HG03108 (cell line): Measurements from ENCODE around the gene MRM3.
"Not testable (repeated sequence)": the region's sequence is repeated elsewhere in the genome, so short reads cannot be mapped to it uniquely, and the experiment has no call there.

ENCODE experiments used
- ATAC-seq: cut with Tn5 transposase; IDR thresholded peaks from one replicate; pipeline ENCODE4 v1.9.1; 2021; ENCODE audit warnings: moderate library complexity; ENCODE audit not compliant: unreplicated experiment

The MRM3 gene

DNA sequence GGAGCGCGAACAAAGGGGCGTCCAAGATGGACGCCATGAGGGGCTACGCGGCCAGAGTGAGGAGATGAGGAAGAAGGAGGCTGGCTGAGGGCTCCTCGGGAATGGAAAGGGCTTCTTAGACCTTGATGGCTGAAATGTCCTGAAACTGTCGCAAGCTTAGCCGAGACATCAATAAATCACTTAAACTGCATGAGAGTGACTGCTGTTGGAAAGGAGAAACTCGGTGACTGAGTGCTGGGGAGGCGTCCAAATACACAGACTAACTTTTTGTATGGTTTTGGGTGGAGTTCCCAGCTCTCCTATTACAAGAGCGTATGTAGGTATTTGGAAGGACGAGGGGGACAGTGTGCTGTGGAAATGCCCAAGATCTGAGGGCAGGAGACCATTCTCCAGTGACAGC is 28.7 kb upstream of the MRM3 start:
- no peak for ATAC-seq

- ATAC-seq = not testable (repeated sequence)
These were observed 26.7 kb upstream of the MRM3 start for GRCh38 chr17:755319-755961.

DNA sequence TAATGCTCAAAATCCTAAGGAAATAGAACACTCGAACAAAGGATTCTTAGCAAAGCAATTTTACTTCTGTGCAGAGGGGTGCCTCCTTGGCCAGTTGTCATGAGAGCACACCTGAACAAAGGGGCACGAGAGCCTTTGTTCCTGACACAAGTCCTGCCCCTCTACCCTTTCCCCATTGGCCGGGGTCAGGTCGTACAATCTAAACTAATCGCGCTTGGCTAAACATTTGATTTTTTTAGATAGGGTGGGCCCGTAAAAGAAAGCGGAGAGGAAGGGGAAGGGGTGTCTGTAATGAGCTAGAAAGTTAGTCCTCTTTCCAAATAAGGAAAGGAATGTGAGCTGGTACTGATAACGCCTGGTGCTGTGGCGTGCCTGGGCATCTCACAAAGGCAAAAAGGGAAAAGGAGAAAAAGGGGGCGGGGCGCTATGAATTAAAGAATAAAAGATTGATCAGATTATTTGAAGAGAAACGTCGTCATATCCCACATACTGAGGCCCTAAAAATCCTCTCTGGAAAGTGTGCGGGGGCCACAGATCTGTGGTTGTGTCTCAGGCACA is 26.1 kb upstream of the MRM3 start:
- not testable (repeated sequence) for ATAC-seq

DNA sequence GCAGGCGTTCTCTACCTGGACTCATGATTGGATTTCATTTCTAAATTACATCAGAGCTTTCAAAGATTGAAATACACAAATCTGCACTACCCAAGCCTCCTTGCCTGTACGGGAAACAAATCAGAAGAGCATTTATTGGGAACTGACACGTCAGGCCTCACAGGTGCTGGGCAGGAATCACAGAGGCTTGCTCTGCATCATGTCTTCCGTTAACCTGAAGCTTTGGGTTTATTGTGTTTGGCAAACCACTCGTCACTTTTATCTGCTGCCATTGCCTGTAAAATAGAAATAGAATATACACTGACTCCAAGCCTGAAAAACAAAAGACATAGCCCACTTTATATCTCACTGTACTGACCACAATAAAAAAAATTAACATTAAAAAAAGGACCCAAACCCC is 22.2 kb upstream of the MRM3 start:
- ATAC-seq = no peak

- ATAC-seq = no peak
These were observed 21.8 kb upstream of the MRM3 start for GRCh38 chr17:760371-760770.

DNA sequence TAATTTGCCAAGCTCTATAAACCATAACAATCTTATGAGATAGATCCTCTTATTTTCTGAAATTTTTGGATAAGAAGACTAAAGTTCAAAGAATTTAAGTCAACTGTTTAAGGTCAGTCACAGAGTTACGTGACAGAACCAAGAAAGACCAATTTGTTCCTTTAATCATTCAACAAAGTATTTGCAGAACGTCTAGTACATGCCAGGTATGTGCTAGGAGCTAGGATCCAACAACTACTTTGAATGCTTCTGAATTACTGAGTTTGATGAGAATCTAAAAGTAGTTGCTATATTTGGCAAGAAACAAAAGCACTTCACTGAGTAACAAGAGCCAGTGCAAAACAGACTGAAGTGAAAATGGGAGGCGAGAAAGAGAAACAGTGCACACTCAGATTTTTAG is 15.1 kb upstream of the MRM3 start:
- ATAC-seq = no peak

DNA sequence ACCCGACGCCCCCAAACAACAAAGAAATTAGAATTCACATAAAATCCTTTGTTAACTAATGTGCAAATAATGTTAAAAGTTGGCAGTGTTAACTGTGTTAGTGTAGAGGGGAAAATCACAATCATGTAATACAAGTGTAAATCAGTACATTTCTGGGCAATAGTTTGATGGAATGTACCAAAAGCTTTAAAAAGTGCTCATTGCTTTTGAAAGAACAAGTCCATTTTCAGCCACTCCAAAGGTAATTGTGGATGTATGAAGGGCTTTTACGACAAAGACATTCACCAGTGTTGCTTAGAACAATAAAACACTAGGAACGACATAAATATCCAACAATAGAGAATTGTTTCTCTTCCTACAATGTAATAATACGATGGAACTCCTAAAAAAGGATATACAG is 9.1 kb upstream of the MRM3 start:
- no peak for ATAC-seq

- ATAC-seq = no peak
These were observed 8.5 kb upstream of the MRM3 start for GRCh38 chr17:773467-774312.

DNA sequence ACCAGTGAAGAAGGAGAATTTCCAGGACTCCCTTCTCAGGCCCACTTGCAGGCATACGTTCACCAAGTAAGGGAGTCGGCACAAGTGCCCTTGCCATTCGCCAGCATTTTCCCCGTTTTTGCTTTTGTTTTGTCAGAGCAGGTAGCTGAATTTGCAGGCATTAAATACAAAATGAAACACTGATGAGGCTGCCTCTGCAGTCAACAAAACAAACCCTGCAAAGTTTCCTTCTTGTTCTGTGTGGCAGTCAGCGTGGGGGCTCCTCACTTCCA is 7.9 kb upstream of the MRM3 start:
- ATAC-seq = no peak

DNA sequence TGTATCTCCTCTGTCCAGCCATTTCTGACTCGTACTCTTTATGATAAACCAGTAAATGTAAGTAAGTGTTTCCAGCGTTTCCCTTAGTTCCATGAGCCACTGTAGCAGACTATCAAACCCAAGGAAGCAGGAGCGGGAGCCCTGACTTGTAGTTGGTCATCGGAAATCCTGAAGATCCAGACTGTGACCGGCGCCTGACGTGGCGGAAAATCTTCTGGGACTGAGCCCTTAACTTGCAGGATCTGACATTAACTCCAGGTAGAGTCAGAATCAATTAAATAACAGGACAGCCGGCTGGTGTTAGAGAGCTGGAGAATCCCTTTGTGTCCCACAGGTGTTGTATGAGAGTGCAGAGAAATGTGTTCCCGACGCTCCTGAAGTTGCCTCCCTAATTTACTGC is 4.1 kb upstream of the MRM3 start:
- no peak for ATAC-seq

GRCh38 chr17:784143-784542 is 2.0 kb downstream of the MRM3 start:
- no peak for ATAC-seq

DNA sequence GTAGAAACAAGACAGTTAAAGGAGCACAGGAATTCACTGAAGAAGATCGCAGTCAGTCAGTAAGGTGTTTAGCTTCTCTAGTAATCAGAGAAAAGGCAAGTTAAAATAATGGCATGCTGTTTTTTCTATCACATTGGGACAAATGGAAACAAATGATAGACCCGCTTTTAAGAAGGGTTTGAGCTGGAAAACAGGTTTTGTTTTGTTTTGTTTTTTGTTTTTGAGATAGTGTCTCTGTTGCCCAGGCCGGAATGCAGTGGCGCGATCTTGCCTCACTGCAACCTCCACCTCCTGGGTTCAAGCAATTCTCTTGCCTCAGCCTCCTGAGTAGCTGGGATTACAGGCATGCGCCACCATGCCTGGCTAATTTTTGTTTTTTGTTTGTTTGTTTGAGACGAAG is 3.7 kb downstream of the MRM3 start:
- not testable (repeated sequence) for ATAC-seq

DNA sequence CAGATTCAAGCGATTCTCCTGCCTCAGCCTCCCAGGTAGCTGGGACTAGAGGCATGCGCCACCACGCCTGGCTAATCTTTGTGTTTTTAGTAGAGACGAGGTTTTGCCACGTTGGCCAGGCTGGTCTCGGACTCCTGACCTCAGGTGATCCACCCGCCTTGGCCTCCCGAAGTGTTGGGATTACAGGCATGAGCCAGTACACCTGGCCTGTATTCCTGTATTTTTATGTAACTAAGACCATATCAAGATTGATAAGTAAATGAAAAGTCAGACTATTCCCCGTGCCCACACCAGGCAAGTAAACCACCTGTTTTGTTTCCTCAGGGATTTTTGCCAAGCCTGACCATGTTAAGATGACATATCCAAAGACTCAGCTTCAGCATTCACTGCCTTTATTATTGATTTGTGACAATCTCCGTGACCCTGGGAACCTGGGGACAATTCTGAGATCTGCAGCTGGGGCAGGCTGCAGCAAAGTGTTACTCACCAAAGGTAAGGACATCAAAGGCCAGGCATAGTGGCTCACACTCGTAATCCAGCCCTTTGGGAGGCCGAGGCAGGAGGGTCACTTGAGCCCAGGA is 5.6 kb downstream of the MRM3 start:
- ATAC-seq = no peak

GRCh38 chr17:788551-788950 is 6.4 kb downstream of the MRM3 start:
- no peak for ATAC-seq

DNA sequence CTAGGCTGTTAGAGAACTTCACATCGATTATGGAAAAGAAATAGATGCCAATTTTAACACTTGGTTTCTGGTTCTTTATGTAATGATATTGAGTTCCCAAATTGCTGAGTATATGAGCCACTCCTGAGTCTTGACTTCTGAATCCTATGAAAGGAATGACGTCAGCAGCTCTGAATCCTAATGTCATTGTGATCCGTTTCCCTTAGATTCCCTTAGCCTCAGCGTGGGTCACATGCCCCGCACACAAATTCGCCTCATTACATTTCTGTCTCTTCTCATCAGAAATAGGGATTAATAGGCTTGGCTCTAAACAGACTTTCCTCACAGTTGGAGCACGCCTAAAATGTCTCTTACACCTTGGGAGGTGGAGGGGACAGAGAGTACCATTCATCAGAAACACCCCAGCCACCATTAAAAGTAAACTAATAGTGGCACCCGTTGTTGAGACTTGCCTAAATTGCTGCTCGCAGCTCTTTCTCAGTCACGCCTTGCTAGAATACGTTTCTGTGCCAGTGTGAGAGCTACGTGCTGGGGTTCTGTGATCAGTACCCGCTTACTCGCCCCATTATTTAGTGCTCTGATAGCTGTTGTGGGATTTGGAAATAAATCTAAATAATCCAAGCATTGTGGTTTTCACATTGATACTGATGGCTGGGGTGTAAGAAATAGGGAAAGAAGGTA is 7.1 kb downstream of the MRM3 start:
- no peak for ATAC-seq

DNA sequence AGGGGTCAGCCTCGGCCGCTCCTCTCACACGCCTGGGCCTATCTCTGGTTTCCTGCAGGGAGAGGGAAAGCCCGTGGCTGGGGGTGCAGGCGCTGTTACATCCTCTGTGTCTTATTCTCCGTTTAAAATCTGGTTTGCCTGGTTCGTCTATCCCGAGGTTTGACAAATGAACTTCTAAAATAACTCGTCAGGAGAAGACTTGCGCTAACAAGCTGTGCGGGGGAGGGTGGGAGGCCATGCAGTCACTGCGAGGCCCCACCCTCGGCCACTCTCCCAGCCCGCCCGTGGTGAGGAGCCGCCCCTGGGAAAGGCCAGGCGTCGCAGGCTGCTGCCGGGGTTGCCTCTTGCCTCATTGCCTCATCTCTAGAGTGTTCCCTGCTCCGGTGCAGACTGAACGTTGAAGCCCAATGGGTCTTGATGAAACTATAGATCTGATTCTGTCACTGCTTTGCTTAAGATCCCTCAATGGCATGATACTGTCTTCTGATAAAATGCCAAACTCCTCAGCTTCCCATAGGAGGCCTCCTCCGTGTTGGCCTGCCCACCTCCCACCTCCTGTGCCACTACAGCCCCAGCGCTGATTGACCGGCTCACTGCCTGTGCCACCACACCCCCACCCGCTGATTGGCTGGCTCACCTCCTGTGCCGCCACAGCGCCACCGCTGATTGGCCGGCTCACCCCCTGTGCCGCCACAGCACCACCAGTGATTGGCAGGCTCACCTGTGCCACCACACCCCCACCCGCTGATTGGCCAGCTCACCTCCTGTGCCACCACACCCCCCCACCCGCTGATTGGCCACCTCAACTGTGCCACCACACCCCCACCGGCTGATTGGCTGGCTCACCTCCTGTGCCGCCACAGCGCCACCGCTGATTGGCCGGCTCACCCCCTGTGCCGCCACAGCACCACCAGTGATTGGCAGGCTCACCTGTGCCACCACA is 8.0 kb downstream of the MRM3 start:
- ATAC-seq = not testable (repeated sequence)

GRCh38 chr17:790874-791247 is 8.7 kb downstream of the MRM3 start:
- not testable (repeated sequence) for ATAC-seq

DNA sequence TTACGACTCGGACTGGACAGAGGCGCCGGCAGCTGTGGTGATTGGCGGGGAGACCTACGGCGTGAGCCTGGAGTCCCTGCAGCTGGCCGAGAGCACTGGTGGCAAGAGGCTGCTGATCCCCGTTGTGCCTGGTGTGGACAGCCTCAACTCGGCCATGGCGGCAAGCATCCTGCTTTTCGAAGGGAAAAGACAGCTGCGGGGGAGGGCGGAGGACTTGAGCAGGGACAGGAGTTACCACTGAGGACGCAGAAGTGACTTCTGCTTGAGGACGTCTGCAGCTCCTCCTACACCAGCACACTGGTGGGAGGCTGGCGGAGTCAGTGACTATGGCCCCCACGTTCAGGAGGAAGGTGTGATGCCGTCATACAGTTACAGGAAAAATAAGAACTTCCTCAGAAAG is 9.7 kb downstream of the MRM3 start:
- ATAC-seq = no peak

DNA sequence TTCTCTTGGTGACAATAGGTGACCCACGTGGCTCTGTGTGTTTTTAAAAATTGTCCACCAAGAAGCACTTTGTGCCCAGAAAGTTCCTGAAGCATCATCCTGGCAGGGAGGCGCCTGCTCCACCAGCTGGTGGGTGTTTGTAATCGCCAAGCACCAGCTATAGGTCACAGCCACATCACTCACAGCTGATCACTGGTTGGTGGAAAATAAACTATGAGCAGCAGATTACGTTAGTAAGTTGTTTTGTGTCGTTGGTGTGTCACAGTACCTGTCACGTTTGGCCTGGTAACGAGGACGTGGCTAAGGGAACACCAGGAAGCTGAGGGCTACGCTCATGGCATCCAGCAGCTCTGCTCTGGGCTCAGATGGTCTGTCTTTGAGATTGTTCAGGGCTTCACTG is 10.1 kb downstream of the MRM3 start:
- no peak for ATAC-seq

DNA sequence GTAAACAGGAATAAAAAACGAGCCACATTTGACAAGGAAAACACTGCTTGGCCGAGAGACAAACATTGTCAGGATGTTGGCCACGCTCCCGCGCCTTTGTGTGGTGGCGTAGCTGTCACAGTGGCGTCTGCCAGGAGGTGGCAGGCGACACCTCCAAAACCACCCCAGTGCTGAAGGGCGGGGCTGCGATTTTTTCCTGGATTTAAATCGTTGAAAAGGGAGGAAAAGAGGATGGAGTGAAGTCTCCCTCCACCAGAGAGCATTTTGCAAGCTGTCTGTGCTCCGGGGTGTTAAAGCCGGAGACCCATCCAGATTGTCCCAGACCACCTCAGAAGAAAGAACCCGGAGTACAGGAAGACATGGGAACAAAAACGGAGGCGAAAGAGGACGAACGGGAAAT is 12.7 kb downstream of the MRM3 start:
- no peak for ATAC-seq

- no peak for ATAC-seq
These were observed 13.1 kb downstream of the MRM3 start for GRCh38 chr17:795276-795675.
